HL-60 (cell line): Measurements from ENCODE around the gene PSAP.

Source experiments
- DNase-seq, 2 experiments: peaks; one replicate each; pipeline ENCODE4 v3.0.0-alpha.2; 2010 to 2020; ENCODE audit warnings: low read depth in 1 of 2, low spot score in 1 of 2
- H3K27ac ChIP-seq: fragments of 250-450 bp; sonication (Bioruptor Pico); replicated peaks from 2 replicates; pipeline ENCODE4 v1.5.1; 2020; ENCODE audit warnings: mild to moderate bottlenecking, moderate library complexity
- H3K27me3 ChIP-seq: fragments of 250-450 bp; sonication (Bioruptor Pico); 2 replicates; pipeline ENCODE4 v1.5.1; 2021; ENCODE audit warnings: mild to moderate bottlenecking, moderate library complexity; ENCODE audit not compliant: insufficient read depth, poor library complexity, severe bottlenecking
- H3K4me3 ChIP-seq: replicated peaks from 2 replicates; pipeline ENCODE4 v1.5.1; 2011; ENCODE audit warnings: mild to moderate bottlenecking, control low read depth, low read length; ENCODE audit not compliant: insufficient read depth
- CTCF ChIP-seq: IDR thresholded peaks from one replicate; pipeline ENCODE4 v1.5.1; 2011; ENCODE audit warnings: low read length, control low read depth, inconsistent platforms; ENCODE audit not compliant: insufficient read depth
- GABPA ChIP-seq: IDR thresholded peaks from 2 replicates; pipeline ENCODE4 v1.6.1; 2012; ENCODE audit warnings: low read depth
- POLR2AphosphoS5 ChIP-seq: IDR thresholded peaks from 2 replicates; pipeline ENCODE4 v1.6.1; 2012; ENCODE audit warnings: low read depth
- SPI1 ChIP-seq: IDR thresholded peaks from 2 replicates; pipeline ENCODE4 v1.6.1; 2012; ENCODE audit warnings: low read depth, mild to moderate bottlenecking, borderline replicate concordance
- TF ChIP-seq, protein P1 (sequence below): IDR thresholded peaks from 2 replicates; pipeline ENCODE4 v1.6.1; 2012; ENCODE audit warnings: low read depth; ENCODE audit not compliant: insufficient replicate concordance

The PSAP gene

GRCh38 chr10:71805776-71806703 lies 45.0 kb downstream of the PSAP start:
- DNase-seq: no peak
- H3K4me3 ChIP-seq: no peak overlapping the region
- no peaks in the 10 kb centered on the region for H3K27me3 ChIP-seq
- H3K27ac ChIP-seq: no peak overlapping the region
- no peak for TF ChIP-seq GABPA
- TF ChIP-seq POLR2AphosphoS5: no peak
- TF ChIP-seq SPI1: no peak
- TF ChIP-seq, protein P1, sequence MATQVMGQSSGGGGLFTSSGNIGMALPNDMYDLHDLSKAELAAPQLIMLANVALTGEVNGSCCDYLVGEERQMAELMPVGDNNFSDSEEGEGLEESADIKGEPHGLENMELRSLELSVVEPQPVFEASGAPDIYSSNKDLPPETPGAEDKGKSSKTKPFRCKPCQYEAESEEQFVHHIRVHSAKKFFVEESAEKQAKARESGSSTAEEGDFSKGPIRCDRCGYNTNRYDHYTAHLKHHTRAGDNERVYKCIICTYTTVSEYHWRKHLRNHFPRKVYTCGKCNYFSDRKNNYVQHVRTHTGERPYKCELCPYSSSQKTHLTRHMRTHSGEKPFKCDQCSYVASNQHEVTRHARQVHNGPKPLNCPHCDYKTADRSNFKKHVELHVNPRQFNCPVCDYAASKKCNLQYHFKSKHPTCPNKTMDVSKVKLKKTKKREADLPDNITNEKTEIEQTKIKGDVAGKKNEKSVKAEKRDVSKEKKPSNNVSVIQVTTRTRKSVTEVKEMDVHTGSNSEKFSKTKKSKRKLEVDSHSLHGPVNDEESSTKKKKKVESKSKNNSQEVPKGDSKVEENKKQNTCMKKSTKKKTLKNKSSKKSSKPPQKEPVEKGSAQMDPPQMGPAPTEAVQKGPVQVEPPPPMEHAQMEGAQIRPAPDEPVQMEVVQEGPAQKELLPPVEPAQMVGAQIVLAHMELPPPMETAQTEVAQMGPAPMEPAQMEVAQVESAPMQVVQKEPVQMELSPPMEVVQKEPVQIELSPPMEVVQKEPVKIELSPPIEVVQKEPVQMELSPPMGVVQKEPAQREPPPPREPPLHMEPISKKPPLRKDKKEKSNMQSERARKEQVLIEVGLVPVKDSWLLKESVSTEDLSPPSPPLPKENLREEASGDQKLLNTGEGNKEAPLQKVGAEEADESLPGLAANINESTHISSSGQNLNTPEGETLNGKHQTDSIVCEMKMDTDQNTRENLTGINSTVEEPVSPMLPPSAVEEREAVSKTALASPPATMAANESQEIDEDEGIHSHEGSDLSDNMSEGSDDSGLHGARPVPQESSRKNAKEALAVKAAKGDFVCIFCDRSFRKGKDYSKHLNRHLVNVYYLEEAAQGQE: no peak

GRCh38 chr10:71804077-71804476 lies 47.0 kb downstream of the PSAP start:
- Histone ChIP-seq H3K27ac (no peak overlapping the region), H3K27me3 (no peaks in the 10 kb centered on the region), H3K4me3 (no peak overlapping the region)
- peak; percentile 86 for TF ChIP-seq SPI1
- 0 out of 2 replicates have a peak, but pooled peaks have one; percentile 20 for TF ChIP-seq POLR2AphosphoS5
- no peak for TF ChIP-seq GABPA
- no peak for TF ChIP-seq CTCF
- TF ChIP-seq, protein P1: no peak
- peak in 1 of 2 experiments; percentile 73 for DNase-seq

DNA sequence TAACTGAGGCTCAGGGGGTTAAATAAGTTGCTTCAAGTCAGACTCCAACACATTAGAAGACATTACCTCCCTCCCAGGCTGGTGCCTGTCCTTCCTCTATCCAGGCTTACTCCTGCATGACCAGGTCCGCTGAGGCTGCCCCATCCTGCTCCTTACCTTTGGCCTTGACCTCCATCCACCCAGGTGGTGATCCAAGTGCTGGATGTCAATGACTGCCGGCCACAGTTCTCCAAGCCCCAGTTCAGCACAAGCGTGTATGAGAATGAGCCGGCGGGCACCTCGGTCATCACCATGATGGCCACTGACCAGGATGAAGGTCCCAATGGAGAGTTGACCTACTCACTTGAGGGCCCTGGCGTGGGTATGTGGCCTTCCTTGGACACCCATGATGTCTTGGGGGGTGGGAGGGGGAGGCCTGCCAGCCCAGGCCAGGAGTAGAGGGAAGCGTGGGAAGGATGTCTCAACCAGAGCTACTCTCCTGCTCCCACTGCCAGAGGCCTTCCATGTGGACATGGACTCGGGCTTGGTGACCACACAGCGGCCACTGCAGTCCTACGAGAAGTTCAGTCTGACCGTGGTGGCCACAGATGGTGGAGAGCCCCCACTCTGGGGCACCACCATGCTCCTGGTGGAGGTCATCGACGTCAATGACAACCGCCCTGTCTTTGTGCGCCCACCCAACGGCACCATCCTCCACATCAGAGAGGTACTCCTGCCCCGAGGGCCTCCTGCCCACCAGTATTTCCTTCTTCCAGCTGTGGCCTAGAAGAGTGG lies 48.1 kb downstream of the PSAP start:
- TF ChIP-seq, protein P1: no peak
- TF ChIP-seq POLR2AphosphoS5: no peak
- no peak for TF ChIP-seq GABPA
- TF ChIP-seq CTCF: no peak
- no peak for TF ChIP-seq SPI1
- Histone ChIP-seq H3K27me3 (no peaks in the 10 kb centered on the region), H3K27ac (no peak overlapping the region), H3K4me3 (no peak overlapping the region)
- no peak for DNase-seq
